ENCODE results near the gene SNED1.

The SNED1 gene

GRCh38 chr2:241071677-241072111 lies 73.3 kb downstream of the SNED1 start:
- TF ChIP-seq CTCF (IDR thresholded peaks at IDR 0.05): no peak
- H3K79me2 ChIP-seq: no peaks in the 10 kb centered on the region
- H3K9me3 ChIP-seq (ENCODE audit: control insufficient read depth, low read length): no peaks in the 10 kb centered on the region
- H3K4me1 ChIP-seq: no peaks in the 10 kb centered on the region
- H3K4me2 ChIP-seq (ENCODE audit: low read length): no peak overlapping the region
- no peak overlapping the region for H3K4me3 ChIP-seq (ENCODE audit: low read depth, low read length)
- H2AFZ ChIP-seq: no peak overlapping the region
- H3K9ac ChIP-seq: no peak overlapping the region
- H3K36me3 ChIP-seq (ENCODE audit: control insufficient read depth, insufficient read depth, low read length): no peaks in the 10 kb centered on the region
- no peaks in the 10 kb centered on the region for H3K27me3 ChIP-seq (ENCODE audit: control insufficient read depth, insufficient read depth, low read length)
- no peak overlapping the region for H3K27ac ChIP-seq

- Histone ChIP-seq H3K27ac (no peak overlapping the region), H3K36me3 (ENCODE audit: control insufficient read depth, insufficient read depth, low read length) (no peaks in the 10 kb centered on the region), H3K27me3 (ENCODE audit: control insufficient read depth, insufficient read depth, low read length) (no peaks in the 10 kb centered on the region), H3K4me2 (ENCODE audit: low read length) (no peak overlapping the region), H3K9me3 (ENCODE audit: control insufficient read depth, low read length) (no peaks in the 10 kb centered on the region), H3K4me3 (ENCODE audit: low read depth, low read length) (no peak overlapping the region), H3K9ac (no peak overlapping the region), H3K79me2 (no peaks in the 10 kb centered on the region), H3K4me1 (no peaks in the 10 kb centered on the region), H2AFZ (no peak overlapping the region)
- TF ChIP-seq CTCF (IDR thresholded peaks at IDR 0.05): no peak
Measured at GRCh38 chr2:241072151-241072550, 73.7 kb downstream of the SNED1 start.

- Histone ChIP-seq H3K9me3 (ENCODE audit: control insufficient read depth, low read length) (no peaks in the 10 kb centered on the region), H3K36me3 (ENCODE audit: control insufficient read depth, insufficient read depth, low read length) (no peaks in the 10 kb centered on the region), H3K9ac (no peak overlapping the region), H2AFZ (no peak overlapping the region), H3K4me2 (ENCODE audit: low read length) (no peak overlapping the region), H3K27ac (no peak overlapping the region), H3K4me1 (no peaks in the 10 kb centered on the region), H3K4me3 (ENCODE audit: low read depth, low read length) (no peak overlapping the region), H3K79me2 (no peaks in the 10 kb centered on the region), H3K27me3 (ENCODE audit: control insufficient read depth, insufficient read depth, low read length) (no peaks in the 10 kb centered on the region)
- TF ChIP-seq CTCF (IDR thresholded peaks at IDR 0.05): no peak
Measured at GRCh38 chr2:241072553-241073165, 74.2 kb downstream of the SNED1 start.

GRCh38 chr2:241073166-241074064 lies 75.0 kb downstream of the SNED1 start:
- H3K4me2 ChIP-seq (ENCODE audit: low read length): no peak overlapping the region
- no peaks in the 10 kb centered on the region for H3K27me3 ChIP-seq (ENCODE audit: control insufficient read depth, insufficient read depth, low read length)
- no peak overlapping the region for H3K9ac ChIP-seq
- H3K4me1 ChIP-seq: no peaks in the 10 kb centered on the region
- no peaks in the 10 kb centered on the region for H3K9me3 ChIP-seq (ENCODE audit: control insufficient read depth, low read length)
- H2AFZ ChIP-seq: no peak overlapping the region
- no peak overlapping the region for H3K27ac ChIP-seq
- no peaks in the 10 kb centered on the region for H3K79me2 ChIP-seq
- H3K4me3 ChIP-seq (ENCODE audit: low read depth, low read length): no peak overlapping the region
- TF ChIP-seq CTCF (IDR thresholded peaks at IDR 0.05): no peak
- no peaks in the 10 kb centered on the region for H3K36me3 ChIP-seq (ENCODE audit: control insufficient read depth, insufficient read depth, low read length)
